Peyer's patch (tissue), 4 donors: ENCODE measurements around the gene CST11. TPM values are rescaled to one million over a fixed set of nuclear protein-coding genes. Genes with fewer than 3 reads are reported as not detected.

ENCODE experiments used
- DNase-seq, 3 donors: peaks; one replicate each; pipeline ENCODE4 v3.0.0-alpha.2; 2017 to 2019
- H3K27ac ChIP-seq, 4 donors: fragments of 200-600 bp; sonication (generic); one replicate each; pipeline ENCODE4 v1.5.1; 2016 to 2019
- H3K27me3 ChIP-seq, 2 donors: fragments of 200-600 bp; sonication (generic); one replicate each; pipeline ENCODE4 v1.5.1; 2019
- H3K36me3 ChIP-seq, 3 donors: fragments of 200-600 bp; sonication (generic); one replicate each; pipeline ENCODE4 v1.5.1; 2016 to 2019
- H3K4me1 ChIP-seq, 4 donors: fragments of 200-600 bp; sonication (generic); one replicate each; pipeline ENCODE4 v1.5.1; 2016 to 2019
- H3K4me3 ChIP-seq, 4 donors: fragments of 200-600 bp; sonication (generic); 1 replicate in 3 of 4; 2 replicates in 1 of 4; pipeline ENCODE4 v1.5.1; 2016 to 2019; ENCODE audit warnings: mild to moderate bottlenecking in 1 of 4
- H3K9me3 ChIP-seq, 4 donors: fragments of 200-600 bp; sonication (generic); one replicate each; pipeline ENCODE4 v1.5.1; 2016 to 2019; ENCODE audit warnings: mild to moderate bottlenecking in 1 of 4
- CTCF ChIP-seq, 6 experiments: fragments of 450-650 bp in 4 of 6; fragments of 200-600 bp in 2 of 6; sonication (generic) in 1 of 6; IDR thresholded peaks; one replicate each; pipeline ENCODE4 v1.5.1; 2017 to 2019; ENCODE audit warnings: antibody characterized with exemption in 6 of 6, mild to moderate bottlenecking in 3 of 6, moderate library complexity in 1 of 6
- POLR2A ChIP-seq, 2 donors: fragments of 450-650 bp; IDR thresholded peaks; one replicate each; pipeline ENCODE4 v1.5.1; 2017; ENCODE audit warnings: antibody characterized with exemption in 2 of 2, mild to moderate bottlenecking in 2 of 2, moderate library complexity in 2 of 2
- total RNA-seq, 4 donors: library from RNA; depleted of rRNA; stranded (reverse); fragments of >200 nt; gene quantifications; one replicate each; pipeline ENCODE4 v1.1.0, GENCODE V29; 2016

CST11 gene
- total RNA-seq, 4 donors from 2014 or later, result not detected

- Histone ChIP-seq H3K27me3 (no peaks in the 10 kb centered on the region), H3K27ac (no peak overlapping the region)
- no peak for TF ChIP-seq CTCF (IDR thresholded peaks at IDR 0.05)
- TF ChIP-seq POLR2A (IDR thresholded peaks at IDR 0.05), result no peak
Observed at GRCh38 chr20:23459461-23460150, 6.9 kb upstream of the CST11 start.

GRCh38 chr20:23456873-23457272 is 4.2 kb upstream of the CST11 start:
- H3K36me3 ChIP-seq, result no peaks in the 10 kb centered on the region
- no peak overlapping the region for H3K27ac ChIP-seq
- H3K4me1 ChIP-seq, result no peaks in the 10 kb centered on the region
- TF ChIP-seq CTCF (IDR thresholded peaks at IDR 0.05) (no peak), POLR2A (IDR thresholded peaks at IDR 0.05) (no peak)
- H3K27me3 ChIP-seq, result no peaks in the 10 kb centered on the region
- no peaks in the 10 kb centered on the region for H3K9me3 ChIP-seq
- no peak for DNase-seq
- H3K4me3 ChIP-seq, result no peak overlapping the region

More at GRCh38 chr20:23459461-23460150, 6.9 kb upstream of the CST11 start:
- DNase-seq, result no peak
- no peaks in the 10 kb centered on the region for H3K9me3 ChIP-seq
- no peaks in the 10 kb centered on the region for H3K36me3 ChIP-seq
- H3K4me3 ChIP-seq, result no peak overlapping the region
- no peaks in the 10 kb centered on the region for H3K4me1 ChIP-seq

- no peaks in the 10 kb centered on the region for H3K27me3 ChIP-seq
- no peak overlapping the region for H3K27ac ChIP-seq
- no peaks in the 10 kb centered on the region for H3K4me1 ChIP-seq
- no peaks in the 10 kb centered on the region for H3K36me3 ChIP-seq
- H3K9me3 ChIP-seq, result no peaks in the 10 kb centered on the region
- no peak for TF ChIP-seq CTCF (IDR thresholded peaks at IDR 0.05)
- no peak for TF ChIP-seq POLR2A (IDR thresholded peaks at IDR 0.05)
- no peak overlapping the region for H3K4me3 ChIP-seq
- no peak for DNase-seq
Observed at GRCh38 chr20:23456409-23456808, 3.7 kb upstream of the CST11 start.

- no peak for DNase-seq
- no peak for TF ChIP-seq CTCF (IDR thresholded peaks at IDR 0.05)
- no peak for TF ChIP-seq POLR2A (IDR thresholded peaks at IDR 0.05)
- H3K4me1 ChIP-seq, result no peaks in the 10 kb centered on the region
- no peaks in the 10 kb centered on the region for H3K36me3 ChIP-seq
- H3K4me3 ChIP-seq, result no peak overlapping the region
- H3K9me3 ChIP-seq, result no peaks in the 10 kb centered on the region
- no peaks in the 10 kb centered on the region for H3K27me3 ChIP-seq
- no peak overlapping the region for H3K27ac ChIP-seq
Observed at GRCh38 chr20:23455639-23456038, 3.0 kb upstream of the CST11 start.

GRCh38 chr20:23454816-23455215 is 2.1 kb upstream of the CST11 start:
- H3K36me3 ChIP-seq, result no peaks in the 10 kb centered on the region
- no peak overlapping the region for H3K27ac ChIP-seq
- TF ChIP-seq POLR2A (IDR thresholded peaks at IDR 0.05) (no peak), CTCF (IDR thresholded peaks at IDR 0.05) (no peak)
- no peak for DNase-seq
- no peak overlapping the region for H3K4me3 ChIP-seq
- no peaks in the 10 kb centered on the region for H3K9me3 ChIP-seq
- no peaks in the 10 kb centered on the region for H3K4me1 ChIP-seq
- no peaks in the 10 kb centered on the region for H3K27me3 ChIP-seq
